Measurements from ENCODE around the gene FDCSP. TPM values are rescaled to one million over a fixed set of nuclear protein-coding genes. Genes with fewer than 3 reads are reported as not detected.
"Not testable (repeated sequence)": the region's sequence is repeated elsewhere in the genome, so short reads cannot be mapped to it uniquely, and the experiment has no call there.

FDCSP gene
- total and polyA plus RNA-seq, 9 of the 15 experiments (the other 6 are each of a cell fraction or from before 2014, with no cell fraction given): not detected

- H3K4me1 ChIP-seq (replicated peaks in 1 of 2; ENCODE audit: control insufficient read depth in 2 of 2, insufficient read depth in 2 of 2, low read length in 2 of 2); intact Hi-C loops (cut with micrococcal nuclease); DNase-seq (ENCODE audit: extremely low read depth in 1 of 4, low spot score in 3 of 4); ATAC-seq; BruUV-seq (replicated peaks); H3K36me3 ChIP-seq (ENCODE audit: control insufficient read depth, insufficient read depth, low read length); H3K9me3 ChIP-seq (replicated peaks; ENCODE audit: control insufficient read depth, insufficient read depth, low read depth, low read length); H3K4me2 ChIP-seq (ENCODE audit: insufficient read depth, low read length); H3K9ac ChIP-seq (ENCODE audit: insufficient read depth in 1 of 2, low read depth in 2 of 2, low read length in 2 of 2); H3K4me3 ChIP-seq; in situ Hi-C loops (cut with MboI); H3K9me1 ChIP-seq (ENCODE audit: control insufficient read depth, insufficient read depth, low read length); H3K27me3 ChIP-seq (ENCODE audit: control insufficient read depth in 2 of 2, insufficient read depth in 2 of 2, low read length in 2 of 2); H2AFZ ChIP-seq (ENCODE audit: low read depth, low read length); POLR2A ChIA-PET; H4K20me1 ChIP-seq (replicated peaks; ENCODE audit: control insufficient read depth, insufficient read depth, low read length); CTCF ChIA-PET (ENCODE audit: low intra/inter-chr PET ratio); H3K27ac ChIP-seq (ENCODE audit: extremely low read depth, low read depth, low read length); FAIRE-seq; H3K79me2 ChIP-seq (ENCODE audit: control insufficient read depth, insufficient read depth, low read length): not testable (repeated sequence)
These were observed 9.8 kb upstream of the FDCSP start for GRCh38 chr4:70216109-70216508.

- H2AFZ ChIP-seq (ENCODE audit: low read depth, low read length); H3K4me3 ChIP-seq; H3K9me1 ChIP-seq (ENCODE audit: control insufficient read depth, insufficient read depth, low read length); intact Hi-C loops (cut with micrococcal nuclease); BruUV-seq (replicated peaks); DNase-seq (ENCODE audit: extremely low read depth in 1 of 4, low spot score in 3 of 4); POLR2A ChIA-PET; ATAC-seq; FAIRE-seq; H3K79me2 ChIP-seq (ENCODE audit: control insufficient read depth, insufficient read depth, low read length); H3K9me3 ChIP-seq (replicated peaks; ENCODE audit: control insufficient read depth, insufficient read depth, low read depth, low read length); H3K36me3 ChIP-seq (ENCODE audit: control insufficient read depth, insufficient read depth, low read length); H3K27me3 ChIP-seq (ENCODE audit: control insufficient read depth in 2 of 2, insufficient read depth in 2 of 2, low read length in 2 of 2); CTCF ChIA-PET (ENCODE audit: low intra/inter-chr PET ratio); in situ Hi-C loops (cut with MboI); H3K4me1 ChIP-seq (replicated peaks in 1 of 2; ENCODE audit: control insufficient read depth in 2 of 2, insufficient read depth in 2 of 2, low read length in 2 of 2); H3K4me2 ChIP-seq (ENCODE audit: insufficient read depth, low read length); H4K20me1 ChIP-seq (replicated peaks; ENCODE audit: control insufficient read depth, insufficient read depth, low read length); H3K9ac ChIP-seq (ENCODE audit: insufficient read depth in 1 of 2, low read depth in 2 of 2, low read length in 2 of 2); H3K27ac ChIP-seq (ENCODE audit: extremely low read depth, low read depth, low read length): not testable (repeated sequence)
- 13% methylated on average over 1 of the region's 1 CpG for WGBS (ENCODE audit: insufficient coverage, low coverage, missing lambda C conversion rate)
These were observed 9.4 kb upstream of the FDCSP start for GRCh38 chr4:70216550-70216949.

- H3K4me1 ChIP-seq (replicated peaks in 1 of 2; ENCODE audit: control insufficient read depth in 2 of 2, insufficient read depth in 2 of 2, low read length in 2 of 2); H3K9ac ChIP-seq (ENCODE audit: insufficient read depth in 1 of 2, low read depth in 2 of 2, low read length in 2 of 2); H2AFZ ChIP-seq (ENCODE audit: low read depth, low read length); H4K20me1 ChIP-seq (replicated peaks; ENCODE audit: control insufficient read depth, insufficient read depth, low read length); H3K27ac ChIP-seq (ENCODE audit: extremely low read depth, low read depth, low read length); BruUV-seq (replicated peaks); H3K9me3 ChIP-seq (replicated peaks; ENCODE audit: control insufficient read depth, insufficient read depth, low read depth, low read length); intact Hi-C loops (cut with micrococcal nuclease); H3K36me3 ChIP-seq (ENCODE audit: control insufficient read depth, insufficient read depth, low read length); ATAC-seq; DNase-seq (ENCODE audit: extremely low read depth in 1 of 4, low spot score in 3 of 4); H3K9me1 ChIP-seq (ENCODE audit: control insufficient read depth, insufficient read depth, low read length); CTCF ChIA-PET (ENCODE audit: low intra/inter-chr PET ratio); H3K4me3 ChIP-seq; POLR2A ChIA-PET; H3K79me2 ChIP-seq (ENCODE audit: control insufficient read depth, insufficient read depth, low read length); in situ Hi-C loops (cut with MboI); H3K27me3 ChIP-seq (ENCODE audit: control insufficient read depth in 2 of 2, insufficient read depth in 2 of 2, low read length in 2 of 2); H3K4me2 ChIP-seq (ENCODE audit: insufficient read depth, low read length); FAIRE-seq: not testable (repeated sequence)
- whole genome bisulfite sequencing (ENCODE audit: insufficient coverage, low coverage, missing lambda C conversion rate): 0% methylated on average over 3 of the region's 3 CpGs
These were observed 4.5 kb upstream of the FDCSP start for GRCh38 chr4:70221389-70221788.

GRCh38 chr4:70221818-70222217 lies 4.1 kb upstream of the FDCSP start:
- H3K27me3 ChIP-seq (ENCODE audit: control insufficient read depth in 2 of 2, insufficient read depth in 2 of 2, low read length in 2 of 2); H3K9me3 ChIP-seq (replicated peaks; ENCODE audit: control insufficient read depth, insufficient read depth, low read depth, low read length); intact Hi-C loops (cut with micrococcal nuclease); H3K36me3 ChIP-seq (ENCODE audit: control insufficient read depth, insufficient read depth, low read length); H3K4me3 ChIP-seq; H3K9ac ChIP-seq (ENCODE audit: insufficient read depth in 1 of 2, low read depth in 2 of 2, low read length in 2 of 2); POLR2A ChIA-PET; FAIRE-seq; DNase-seq (ENCODE audit: extremely low read depth in 1 of 4, low spot score in 3 of 4); H3K4me1 ChIP-seq (replicated peaks in 1 of 2; ENCODE audit: control insufficient read depth in 2 of 2, insufficient read depth in 2 of 2, low read length in 2 of 2); BruUV-seq (replicated peaks); CTCF ChIA-PET (ENCODE audit: low intra/inter-chr PET ratio); H2AFZ ChIP-seq (ENCODE audit: low read depth, low read length); H3K79me2 ChIP-seq (ENCODE audit: control insufficient read depth, insufficient read depth, low read length); H3K4me2 ChIP-seq (ENCODE audit: insufficient read depth, low read length); H3K9me1 ChIP-seq (ENCODE audit: control insufficient read depth, insufficient read depth, low read length); H4K20me1 ChIP-seq (replicated peaks; ENCODE audit: control insufficient read depth, insufficient read depth, low read length); H3K27ac ChIP-seq (ENCODE audit: extremely low read depth, low read depth, low read length); in situ Hi-C loops (cut with MboI); ATAC-seq: not testable (repeated sequence)

Data from K562 (cell line).